ENCODE measurements around the gene ARHGAP6.

ARHGAP6 gene

DNA sequence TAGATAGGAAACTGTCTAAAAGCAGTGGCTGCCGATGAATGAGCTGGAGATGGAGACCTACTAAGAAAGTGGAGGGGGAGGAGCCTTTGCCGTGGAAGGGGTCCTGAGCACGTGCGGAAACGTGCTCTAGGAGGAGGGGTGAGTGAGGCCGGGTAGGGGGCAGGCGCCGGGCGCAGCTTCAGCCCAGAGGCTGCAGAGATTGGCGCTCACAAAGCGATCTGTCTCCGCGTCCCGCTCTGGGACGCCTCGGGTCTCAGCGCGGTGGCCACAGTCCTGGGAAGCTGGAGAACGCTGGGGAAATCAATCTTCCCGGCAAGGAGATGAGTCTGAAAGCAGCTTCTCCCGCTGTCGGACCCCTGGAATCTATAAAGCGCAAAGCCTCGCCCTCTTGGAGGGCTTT is 444 bp upstream of the ARHGAP6 start:
- TF ChIP-seq, protein P1, sequence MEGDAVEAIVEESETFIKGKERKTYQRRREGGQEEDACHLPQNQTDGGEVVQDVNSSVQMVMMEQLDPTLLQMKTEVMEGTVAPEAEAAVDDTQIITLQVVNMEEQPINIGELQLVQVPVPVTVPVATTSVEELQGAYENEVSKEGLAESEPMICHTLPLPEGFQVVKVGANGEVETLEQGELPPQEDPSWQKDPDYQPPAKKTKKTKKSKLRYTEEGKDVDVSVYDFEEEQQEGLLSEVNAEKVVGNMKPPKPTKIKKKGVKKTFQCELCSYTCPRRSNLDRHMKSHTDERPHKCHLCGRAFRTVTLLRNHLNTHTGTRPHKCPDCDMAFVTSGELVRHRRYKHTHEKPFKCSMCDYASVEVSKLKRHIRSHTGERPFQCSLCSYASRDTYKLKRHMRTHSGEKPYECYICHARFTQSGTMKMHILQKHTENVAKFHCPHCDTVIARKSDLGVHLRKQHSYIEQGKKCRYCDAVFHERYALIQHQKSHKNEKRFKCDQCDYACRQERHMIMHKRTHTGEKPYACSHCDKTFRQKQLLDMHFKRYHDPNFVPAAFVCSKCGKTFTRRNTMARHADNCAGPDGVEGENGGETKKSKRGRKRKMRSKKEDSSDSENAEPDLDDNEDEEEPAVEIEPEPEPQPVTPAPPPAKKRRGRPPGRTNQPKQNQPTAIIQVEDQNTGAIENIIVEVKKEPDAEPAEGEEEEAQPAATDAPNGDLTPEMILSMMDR (IDR thresholded peaks at IDR 0.05; ENCODE audit: low read depth, low read length): no peak
- H3K4me3 ChIP-seq (ENCODE audit: low read depth, low read length): peak overlapping the region; percentile 47

DNA sequence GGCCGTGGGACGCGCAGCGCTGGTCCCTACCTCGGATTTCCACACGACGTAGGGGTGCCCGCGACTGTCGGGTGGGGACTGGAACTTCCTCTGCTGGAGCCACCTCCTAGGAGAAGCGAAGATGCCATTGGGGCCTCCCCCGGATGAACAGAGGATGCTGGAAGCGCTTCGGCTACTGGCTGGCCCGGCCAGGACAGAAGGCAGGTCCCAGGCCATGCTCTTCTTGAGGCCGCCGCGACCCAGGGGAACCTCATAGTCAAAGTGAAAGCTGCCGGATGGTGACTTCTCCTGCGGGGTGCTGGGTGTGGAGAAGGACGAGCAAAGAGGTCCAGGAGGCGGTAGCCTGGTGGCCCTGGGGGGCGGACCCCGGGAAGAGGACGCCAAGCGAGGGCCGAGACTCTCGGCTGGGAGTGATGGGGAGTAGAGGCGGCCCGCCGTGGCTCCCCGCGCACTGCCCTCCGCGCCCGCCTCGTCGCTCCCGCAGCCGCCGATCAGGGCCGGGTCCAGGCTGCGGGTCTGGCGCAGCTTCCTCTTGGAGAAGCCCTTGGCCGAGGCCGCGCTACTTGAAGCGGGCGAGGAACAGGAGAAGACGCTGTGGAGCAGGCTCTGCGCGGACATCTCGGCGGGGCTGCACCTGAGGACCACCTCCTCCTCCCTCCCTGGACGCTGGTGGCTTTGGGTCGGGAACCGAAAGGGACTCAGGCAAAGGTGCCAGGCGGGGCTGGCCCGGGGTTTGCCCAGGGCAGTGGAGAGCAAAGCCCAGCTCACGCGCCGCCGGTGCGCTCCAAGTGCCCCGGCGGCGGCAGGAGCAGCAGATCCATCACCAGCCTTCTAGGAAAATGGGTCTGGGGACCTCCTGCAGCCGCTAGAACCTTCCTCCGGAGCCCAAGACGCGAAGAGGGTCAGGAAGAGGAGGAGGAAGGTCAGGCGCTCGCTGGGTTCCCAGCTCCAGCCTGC is 1.2 kb downstream of the ARHGAP6 start:
- peak overlapping the region; percentile 47 for H3K4me3 ChIP-seq (ENCODE audit: low read depth, low read length)
- TF ChIP-seq, protein P1 (IDR thresholded peaks at IDR 0.05; ENCODE audit: low read depth, low read length): no peak

DNA sequence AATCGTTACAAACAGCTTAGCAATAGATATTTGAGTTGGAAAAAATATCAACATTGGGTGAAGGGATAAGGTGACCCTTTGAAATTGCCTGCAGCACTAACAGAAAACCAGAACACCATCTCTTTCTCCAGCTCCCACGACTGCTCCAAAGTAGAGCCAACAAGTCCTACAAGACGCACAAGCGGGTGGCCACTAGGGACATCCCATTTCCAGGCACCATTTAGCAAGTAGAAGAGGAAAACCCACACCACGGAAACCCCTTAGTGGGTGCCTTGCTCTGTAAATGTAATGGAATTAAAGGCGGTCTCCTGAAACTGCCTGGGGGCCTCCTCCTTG is 1.9 kb downstream of the ARHGAP6 start:
- H3K4me3 ChIP-seq (ENCODE audit: low read depth, low read length): no peak overlapping the region
- TF ChIP-seq, protein P1 (IDR thresholded peaks at IDR 0.05; ENCODE audit: low read depth, low read length): no peak

DNA sequence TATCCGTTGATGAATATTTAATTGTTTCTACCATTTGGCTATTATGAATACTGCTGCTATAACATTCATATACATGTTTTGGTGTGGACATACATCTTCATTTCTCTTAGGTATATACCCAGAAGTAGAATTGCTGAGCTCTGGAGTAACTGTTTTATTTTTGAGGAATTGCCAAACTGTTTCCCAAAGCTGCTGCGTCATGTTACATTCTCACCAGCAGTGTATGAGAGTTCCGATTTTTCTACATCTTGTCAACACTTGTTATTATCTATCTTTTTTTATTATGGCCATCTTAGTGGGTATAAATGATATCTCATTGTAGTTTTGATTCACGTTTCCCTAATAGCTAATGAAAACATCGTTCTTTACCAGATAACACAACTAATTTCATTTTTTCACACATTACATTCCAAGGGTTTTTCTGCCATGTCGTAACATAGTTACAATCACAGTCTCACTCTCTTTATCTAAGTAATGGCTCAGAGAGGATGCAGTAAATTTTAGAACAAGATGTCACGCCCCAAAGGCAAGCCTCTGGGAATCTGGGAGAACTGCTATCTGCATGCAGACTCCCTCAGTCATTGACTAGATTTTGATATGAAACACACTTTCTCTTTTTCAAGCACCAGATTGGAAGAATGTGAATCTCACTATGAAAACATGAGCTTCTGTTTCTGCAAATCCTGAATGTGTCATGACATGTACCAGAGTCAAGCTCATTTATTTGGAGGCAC is 10.3 kb downstream of the ARHGAP6 start:
- H3K4me3 ChIP-seq (ENCODE audit: low read depth, low read length): no peak overlapping the region
- TF ChIP-seq, protein P1 (IDR thresholded peaks at IDR 0.05; ENCODE audit: low read depth, low read length): no peak

DNA sequence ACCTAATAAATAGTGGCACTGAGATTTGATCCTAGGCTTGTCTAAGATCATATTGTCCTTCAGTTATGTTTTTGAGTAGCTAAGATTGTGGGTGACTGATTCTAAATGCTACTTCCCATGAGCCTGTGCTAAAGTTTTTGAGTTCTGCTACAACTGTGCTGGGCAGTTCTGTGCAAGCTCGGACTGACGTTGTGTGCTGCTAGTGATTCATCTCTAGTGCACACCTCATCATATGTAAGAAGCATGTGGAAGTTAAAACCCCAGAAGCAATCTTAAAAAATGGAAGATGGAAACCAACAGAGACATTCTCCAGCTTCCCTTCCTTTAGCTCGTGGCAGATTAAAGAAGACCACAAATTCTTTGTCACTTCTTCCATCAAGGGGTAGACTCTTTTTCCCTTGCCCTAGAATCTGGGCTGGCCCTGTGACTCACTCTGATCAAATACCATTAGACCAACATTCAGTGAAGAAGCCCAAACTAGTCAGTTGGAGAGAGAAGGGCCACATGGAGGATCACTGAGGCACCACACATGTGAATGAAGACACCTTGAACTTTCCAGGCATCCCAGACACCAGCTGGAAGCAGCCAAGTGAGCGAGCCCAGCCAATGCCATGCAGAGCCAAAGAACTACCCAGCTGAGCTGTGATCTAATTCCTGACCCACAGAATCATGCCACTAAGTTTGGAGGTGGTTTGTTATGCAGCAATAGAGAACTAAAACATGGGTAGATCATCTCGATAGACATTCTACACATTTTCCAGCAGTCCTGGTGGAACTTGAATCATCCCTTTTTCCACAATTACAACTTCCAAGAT is 16.8 kb downstream of the ARHGAP6 start:
- H3K4me3 ChIP-seq (ENCODE audit: low read depth, low read length): no peak overlapping the region
- TF ChIP-seq, protein P1 (IDR thresholded peaks at IDR 0.05; ENCODE audit: low read depth, low read length): no peak

DNA sequence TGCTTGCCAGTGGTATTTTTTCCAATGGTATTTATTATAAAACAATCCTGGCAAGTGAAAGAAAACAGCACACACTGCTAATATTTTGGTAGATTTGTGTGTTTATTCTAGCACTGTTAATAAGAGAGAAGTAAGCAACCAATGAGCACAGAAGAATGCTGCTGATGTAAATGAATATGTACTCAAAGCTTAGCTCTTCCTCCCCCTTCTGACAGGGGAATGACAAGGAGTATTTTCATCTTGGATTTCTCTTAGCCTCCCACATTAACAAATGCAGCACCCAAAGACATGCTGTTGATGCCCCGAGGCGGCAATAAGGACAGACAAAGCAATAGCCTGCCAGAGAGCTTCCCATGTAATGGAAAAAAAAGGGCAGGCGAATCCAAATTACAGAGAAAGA is 18.6 kb downstream of the ARHGAP6 start:
- no peak overlapping the region for H3K4me3 ChIP-seq (ENCODE audit: low read depth, low read length)
- TF ChIP-seq, protein P1 (IDR thresholded peaks at IDR 0.05; ENCODE audit: low read depth, low read length): no peak
